Suprapubic skin (tissue), 4 donors: ENCODE data around the gene AHSP. TPM values are rescaled to one million over a fixed set of nuclear protein-coding genes. Genes with fewer than 3 reads are reported as not detected.

Experiments used
- DNase-seq, 2 donors: peaks; one replicate each; pipeline ENCODE4 v3.0.0-alpha.2; 2019; ENCODE audit warnings: low spot score in 2 of 2
- H3K27ac ChIP-seq: fragments of 200-600 bp; sonication (generic); one replicate; pipeline ENCODE4 v1.5.1; 2019
- H3K27me3 ChIP-seq: fragments of 200-600 bp; sonication (generic); one replicate; pipeline ENCODE4 v1.5.1; 2019
- H3K36me3 ChIP-seq: fragments of 200-600 bp; sonication (generic); one replicate; pipeline ENCODE4 v1.5.1; 2019
- H3K4me1 ChIP-seq: fragments of 200-600 bp; sonication (generic); one replicate; pipeline ENCODE4 v1.5.1; 2019
- H3K4me3 ChIP-seq: fragments of 200-600 bp; sonication (generic); one replicate; pipeline ENCODE4 v1.5.1; 2019; ENCODE audit warnings: mild to moderate bottlenecking
- H3K9me3 ChIP-seq: fragments of 200-600 bp; sonication (generic); one replicate; pipeline ENCODE4 v1.5.1; 2019
- EP300 ChIP-seq: sonication (generic); formaldehyde crosslinking; IDR thresholded peaks from one replicate; pipeline ENCODE4 v1.6.1; 2017; ENCODE audit warnings: antibody characterized with exemption
- POLR2A ChIP-seq, 2 donors: fragments of 450-650 bp; IDR thresholded peaks; one replicate each; pipeline ENCODE4 v1.6.1; 2017; ENCODE audit warnings: antibody characterized with exemption in 2 of 2, mild to moderate bottlenecking in 2 of 2, moderate library complexity in 2 of 2
- POLR2AphosphoS5 ChIP-seq, 3 donors: sonication (generic); formaldehyde crosslinking; IDR thresholded peaks; one replicate each; pipeline ENCODE4 v1.6.1; 2017; ENCODE audit warnings: antibody characterized with exemption in 3 of 3
- WGBS: methylation state at CpG from one replicate; pipeline ENCODE4 v1.1.5; 2018; 5-methylcytosine and 5-hydroxymethylcytosine counted together
- total RNA-seq, 4 donors: library from RNA; depleted of rRNA; stranded (reverse); fragments of >200 nt; gene quantifications; one replicate each; pipeline ENCODE4 v1.1.0, GENCODE V29; 2016
- TF ChIP-seq, protein P1 (sequence below), 2 donors: fragments of 200-600 bp in 1 of 2; fragments of 450-650 bp in 1 of 2; sonication (generic) in 1 of 2; IDR thresholded peaks; one replicate each; pipeline ENCODE4 v1.5.1; 2016 to 2019; ENCODE audit warnings: antibody characterized with exemption in 2 of 2, mild to moderate bottlenecking in 1 of 2, moderate library complexity in 1 of 2

AHSP gene
- total RNA-seq, 4 donors from 2014 or later = not detected

DNA sequence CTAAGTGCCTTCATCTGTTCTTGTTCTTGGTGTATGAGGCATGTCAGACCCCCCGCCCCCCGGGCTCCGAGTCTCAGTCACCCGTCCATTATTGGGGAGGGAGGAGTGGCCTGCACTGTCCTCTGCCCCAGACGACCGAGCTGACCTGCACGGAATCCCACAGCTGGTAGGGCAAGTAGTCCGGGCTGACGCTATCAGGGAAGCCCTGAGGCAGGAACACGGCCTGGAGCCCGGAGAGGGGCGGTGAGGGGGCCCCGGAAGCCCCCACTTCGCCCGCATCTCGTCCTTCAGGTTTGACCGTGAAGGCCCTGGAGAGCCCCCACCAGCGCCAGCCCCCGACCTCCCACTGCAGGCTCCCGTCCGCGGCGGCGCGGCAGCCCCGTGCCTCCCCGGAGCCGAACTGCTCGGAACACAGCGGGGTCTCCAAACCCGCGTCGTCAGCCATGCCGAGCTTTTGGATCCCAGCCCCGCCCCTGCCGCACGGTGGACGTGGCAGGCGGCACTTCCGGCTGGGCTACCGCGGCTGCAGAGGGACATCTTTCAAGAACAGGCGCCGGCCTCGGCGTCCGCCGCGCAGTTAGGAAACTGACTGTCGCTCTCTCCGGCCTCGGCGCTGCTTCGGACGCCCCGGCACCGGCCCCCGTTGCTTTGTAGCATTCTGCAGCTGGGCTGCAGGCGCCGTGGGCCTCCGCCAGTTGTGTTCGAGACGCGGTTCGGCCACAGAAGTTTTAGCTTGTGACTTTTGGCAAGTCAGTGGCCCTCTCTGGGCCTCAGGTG, 19.6 kb upstream of the AHSP start, which contains the start of gene RUSF1:
TSS of gene RUSF1 (minus strand) at position 463 of the 777 bp plus-strand sequence. CDS start at position 445, 18 bp downstream.
- H3K4me3 ChIP-seq = peak within 1 kb of the TSS; percentile 78
- peak; percentile 93 to 95 for DNase-seq
- TF ChIP-seq, protein P1, sequence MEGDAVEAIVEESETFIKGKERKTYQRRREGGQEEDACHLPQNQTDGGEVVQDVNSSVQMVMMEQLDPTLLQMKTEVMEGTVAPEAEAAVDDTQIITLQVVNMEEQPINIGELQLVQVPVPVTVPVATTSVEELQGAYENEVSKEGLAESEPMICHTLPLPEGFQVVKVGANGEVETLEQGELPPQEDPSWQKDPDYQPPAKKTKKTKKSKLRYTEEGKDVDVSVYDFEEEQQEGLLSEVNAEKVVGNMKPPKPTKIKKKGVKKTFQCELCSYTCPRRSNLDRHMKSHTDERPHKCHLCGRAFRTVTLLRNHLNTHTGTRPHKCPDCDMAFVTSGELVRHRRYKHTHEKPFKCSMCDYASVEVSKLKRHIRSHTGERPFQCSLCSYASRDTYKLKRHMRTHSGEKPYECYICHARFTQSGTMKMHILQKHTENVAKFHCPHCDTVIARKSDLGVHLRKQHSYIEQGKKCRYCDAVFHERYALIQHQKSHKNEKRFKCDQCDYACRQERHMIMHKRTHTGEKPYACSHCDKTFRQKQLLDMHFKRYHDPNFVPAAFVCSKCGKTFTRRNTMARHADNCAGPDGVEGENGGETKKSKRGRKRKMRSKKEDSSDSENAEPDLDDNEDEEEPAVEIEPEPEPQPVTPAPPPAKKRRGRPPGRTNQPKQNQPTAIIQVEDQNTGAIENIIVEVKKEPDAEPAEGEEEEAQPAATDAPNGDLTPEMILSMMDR (IDR thresholded peaks at IDR 0.05) = no peak
- TF ChIP-seq POLR2AphosphoS5 (IDR thresholded peaks at IDR 0.05) (peak; percentile 57 to 99 (median 78)), EP300 (no peak), POLR2A (IDR thresholded peaks at IDR 0.05) (peak; percentile 73 to 93)
- WGBS = 0% methylated on average over 7 of the region's 65 CpGs
- H3K9me3 ChIP-seq = no peaks in the 10 kb centered on the region
- H3K27ac ChIP-seq = peak within 1 kb of the TSS; percentile 89
- H3K4me1 ChIP-seq = peaks cover 31% of the 10 kb centered on the region
- no peaks in the 10 kb centered on the region for H3K27me3 ChIP-seq
- peaks cover 6% of the 10 kb centered on the region for H3K36me3 ChIP-seq

DNA sequence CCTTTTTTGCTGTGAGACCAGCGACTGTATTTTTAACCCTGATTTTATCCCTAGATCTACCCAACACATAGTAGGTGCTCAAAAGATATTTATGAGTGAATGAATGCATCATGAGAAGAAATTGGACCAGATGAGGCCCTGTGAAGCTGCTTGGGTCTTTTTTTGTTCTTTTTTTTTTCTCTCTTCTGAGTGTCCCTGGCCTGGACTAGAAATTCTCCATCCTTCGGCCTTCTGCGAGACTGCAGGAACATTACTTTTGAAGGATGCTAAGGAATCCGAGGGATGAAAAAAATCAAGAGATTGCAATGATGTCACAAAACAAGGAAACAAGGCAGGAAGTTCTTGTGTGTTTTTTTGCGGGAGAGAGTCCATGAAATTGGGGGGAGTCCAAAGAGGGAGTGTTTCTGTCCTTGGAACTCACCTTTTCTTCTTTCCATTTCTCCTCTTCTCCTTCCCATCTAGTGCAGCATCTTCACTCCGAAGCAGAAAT, 18.9 kb upstream of the AHSP start:
- TF ChIP-seq POLR2AphosphoS5 (IDR thresholded peaks at IDR 0.05) = no peak
- no peak for TF ChIP-seq EP300
- no peak for TF ChIP-seq POLR2A (IDR thresholded peaks at IDR 0.05)
- TF ChIP-seq, protein P1 (IDR thresholded peaks at IDR 0.05) = no peak
- DNase-seq = no peak
- WGBS = 10% methylated on average over 6 of the region's 6 CpGs
- Histone ChIP-seq H3K27me3 (no peaks in the 10 kb centered on the region), H3K4me1 (peaks cover 31% of the 10 kb centered on the region), H3K27ac (peak overlapping the region; percentile 89), H3K36me3 (peaks cover 6% of the 10 kb centered on the region), H3K9me3 (no peaks in the 10 kb centered on the region), H3K4me3 (peak overlapping the region; percentile 78)

DNA sequence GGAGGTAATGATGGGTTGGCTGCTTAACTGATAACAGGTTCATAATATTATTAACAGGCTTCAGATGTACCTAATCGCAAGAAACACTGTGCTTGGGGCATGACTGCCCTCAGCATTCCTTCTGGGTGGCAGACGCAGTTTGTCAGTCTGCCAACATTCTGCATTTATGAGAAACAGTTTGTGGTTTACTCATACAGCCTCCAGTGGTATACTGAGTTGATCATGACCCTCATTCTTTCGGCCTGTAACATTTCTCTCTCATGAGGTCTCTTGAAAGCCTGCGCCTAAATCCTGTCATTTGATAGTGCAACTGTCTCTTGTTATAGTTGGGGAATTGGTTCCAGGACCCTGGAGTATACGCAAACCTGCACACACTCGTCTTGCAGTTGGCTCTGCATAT, 14.6 kb upstream of the AHSP start:
- H3K36me3 ChIP-seq = no peaks in the 10 kb centered on the region
- no peak for TF ChIP-seq POLR2A (IDR thresholded peaks at IDR 0.05)

DNA sequence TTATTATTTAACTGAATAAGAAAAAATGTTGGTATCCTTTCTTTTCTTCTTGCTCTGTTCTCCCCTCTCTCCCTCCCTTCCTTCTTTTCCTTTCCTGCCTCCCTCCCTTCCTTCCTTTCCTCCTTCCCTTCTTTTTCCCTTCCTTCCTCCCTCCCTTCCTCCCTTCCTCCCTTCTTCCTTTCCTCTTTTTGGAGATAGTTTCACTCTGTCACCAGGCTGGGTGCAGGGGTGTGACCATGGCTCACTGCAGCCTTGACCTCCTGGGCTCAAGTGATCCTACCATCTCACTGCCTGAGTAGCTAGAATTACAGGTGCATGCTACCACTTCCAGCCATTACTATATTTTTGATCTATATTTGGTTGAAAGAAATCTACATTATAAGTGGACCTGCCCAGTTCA, 13.8 kb upstream of the AHSP start:
- TF ChIP-seq POLR2AphosphoS5 (IDR thresholded peaks at IDR 0.05) = no peak
- TF ChIP-seq POLR2A (IDR thresholded peaks at IDR 0.05) = no peak
- no peak for TF ChIP-seq EP300
- TF ChIP-seq, protein P1 (IDR thresholded peaks at IDR 0.05) = no peak
- H3K27me3 ChIP-seq = no peaks in the 10 kb centered on the region
- H3K9me3 ChIP-seq = no peaks in the 10 kb centered on the region
- H3K4me3 ChIP-seq = no peak overlapping the region
- DNase-seq = no peak
- H3K4me1 ChIP-seq = peaks cover 9% of the 10 kb centered on the region
- no peak overlapping the region for H3K27ac ChIP-seq
- H3K36me3 ChIP-seq = no peaks in the 10 kb centered on the region

More for the DNA sequence above, 14.6 kb upstream of the AHSP start:
- 48% methylated on average over 6 of the region's 6 CpGs for WGBS
- H3K27me3 ChIP-seq = no peaks in the 10 kb centered on the region
- no peak for DNase-seq
- no peaks in the 10 kb centered on the region for H3K9me3 ChIP-seq
- H3K4me1 ChIP-seq = peaks cover 11% of the 10 kb centered on the region
- H3K27ac ChIP-seq = no peak overlapping the region
- H3K4me3 ChIP-seq = no peak overlapping the region

DNA sequence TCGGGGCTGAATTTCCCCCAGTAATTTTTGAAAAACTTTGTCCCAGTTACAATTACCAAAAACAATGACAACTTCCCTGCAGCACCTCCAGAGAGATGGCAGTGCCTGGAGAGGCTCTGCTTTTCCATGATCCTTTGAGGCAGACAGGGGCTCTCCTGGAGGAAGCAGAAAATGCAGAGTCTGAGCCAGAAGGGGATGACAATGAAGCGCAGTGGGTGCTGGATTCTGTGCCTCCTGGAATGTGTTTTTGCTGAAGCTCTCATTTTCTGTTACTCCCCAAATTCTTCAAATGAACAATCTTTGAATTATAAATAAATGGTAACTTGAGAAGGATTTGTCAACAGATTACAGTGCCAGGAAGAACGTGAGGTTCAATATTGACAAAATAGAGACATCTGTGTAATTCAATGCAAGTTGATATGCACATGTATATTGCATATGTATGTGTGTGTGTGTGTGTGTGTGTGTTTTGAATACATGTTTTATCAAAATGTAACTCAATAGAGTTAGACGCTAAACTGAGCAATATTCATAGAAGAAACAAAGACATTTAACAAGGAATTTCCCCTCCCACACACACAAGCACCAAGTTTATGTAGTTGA, 9.8 kb upstream of the AHSP start:
- H3K36me3 ChIP-seq = no peaks in the 10 kb centered on the region
- no peaks in the 10 kb centered on the region for H3K27me3 ChIP-seq
- H3K27ac ChIP-seq = no peak overlapping the region
- no peak overlapping the region for H3K4me3 ChIP-seq
- TF ChIP-seq, protein P1 (IDR thresholded peaks at IDR 0.05) = no peak
- TF ChIP-seq EP300 (no peak), POLR2A (IDR thresholded peaks at IDR 0.05) (no peak), POLR2AphosphoS5 (IDR thresholded peaks at IDR 0.05) (no peak)
- H3K9me3 ChIP-seq = no peaks in the 10 kb centered on the region
- WGBS = 74% methylated on average over 4 of the region's 4 CpGs
- no peaks in the 10 kb centered on the region for H3K4me1 ChIP-seq
- no peak for DNase-seq
